Mammary epithelial cell (primary cell): Measurements from ENCODE around the gene SALL1.

Experiments used
- CTCF ChIP-seq, 2 donors: IDR thresholded peaks in 1 of 2; conservative IDR thresholded peaks in 1 of 2; 2 replicates each; pipeline ENCODE4 v1.5.1; 2011 to 2012; ENCODE audit warnings: inconsistent platforms in 2 of 2, low read length in 2 of 2, mild to moderate bottlenecking in 2 of 2, control low read depth in 1 of 2, low read depth in 1 of 2; ENCODE audit not compliant: insufficient read depth in 1 of 2; ENCODE audit errors: extremely low read depth in 1 of 2
- EZH2 ChIP-seq: IDR thresholded peaks from 2 replicates; pipeline ENCODE4 v1.6.1; 2012; ENCODE audit warnings: low read length, inconsistent platforms, borderline replicate concordance

DNA sequence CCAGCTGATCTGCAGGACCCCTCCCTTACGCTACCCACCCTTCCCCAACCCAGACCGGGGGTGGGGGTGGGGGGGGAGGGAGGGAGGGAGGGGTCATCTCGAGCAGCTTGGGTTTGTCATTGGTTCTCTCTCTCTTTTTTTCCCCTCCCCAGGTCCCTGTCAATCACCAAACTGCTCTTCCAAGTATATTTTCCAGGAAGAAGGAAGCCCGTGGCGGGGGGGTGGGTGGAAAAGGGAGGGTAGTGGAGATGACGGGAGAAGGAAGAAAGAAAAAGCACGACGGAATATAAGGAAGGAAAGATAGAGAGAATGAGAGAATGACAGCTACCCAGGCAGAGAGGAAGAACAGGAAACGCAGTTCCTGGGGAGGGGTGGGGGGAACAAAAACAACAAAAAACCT lies 17.9 kb downstream of the SALL1 start:
- TF ChIP-seq CTCF (conservative IDR thresholded peaks at IDR 0.05 in 1 of 2, IDR thresholded peaks at IDR 0.05 in 1 of 2; ENCODE audit: extremely low read depth in 1 of 2, insufficient read depth in 1 of 2, low read depth in 1 of 2, low read length in 2 of 2) (no peak), EZH2 (no peak)
